Urothelium cell line (cell line): ENCODE results near the gene OBSL1.

Experiments used
- DNase-seq: peaks from one replicate; pipeline ENCODE4 v3.0.0; 2011; ENCODE audit warnings: low spot score, mixed read lengths
- FAIRE-seq: peaks from 2 replicates; lab custom pipeline; 2011; peaks lifted over from hg19 to GRCh38; lab: Jason Lieb, UNC

The OBSL1 gene

DNA sequence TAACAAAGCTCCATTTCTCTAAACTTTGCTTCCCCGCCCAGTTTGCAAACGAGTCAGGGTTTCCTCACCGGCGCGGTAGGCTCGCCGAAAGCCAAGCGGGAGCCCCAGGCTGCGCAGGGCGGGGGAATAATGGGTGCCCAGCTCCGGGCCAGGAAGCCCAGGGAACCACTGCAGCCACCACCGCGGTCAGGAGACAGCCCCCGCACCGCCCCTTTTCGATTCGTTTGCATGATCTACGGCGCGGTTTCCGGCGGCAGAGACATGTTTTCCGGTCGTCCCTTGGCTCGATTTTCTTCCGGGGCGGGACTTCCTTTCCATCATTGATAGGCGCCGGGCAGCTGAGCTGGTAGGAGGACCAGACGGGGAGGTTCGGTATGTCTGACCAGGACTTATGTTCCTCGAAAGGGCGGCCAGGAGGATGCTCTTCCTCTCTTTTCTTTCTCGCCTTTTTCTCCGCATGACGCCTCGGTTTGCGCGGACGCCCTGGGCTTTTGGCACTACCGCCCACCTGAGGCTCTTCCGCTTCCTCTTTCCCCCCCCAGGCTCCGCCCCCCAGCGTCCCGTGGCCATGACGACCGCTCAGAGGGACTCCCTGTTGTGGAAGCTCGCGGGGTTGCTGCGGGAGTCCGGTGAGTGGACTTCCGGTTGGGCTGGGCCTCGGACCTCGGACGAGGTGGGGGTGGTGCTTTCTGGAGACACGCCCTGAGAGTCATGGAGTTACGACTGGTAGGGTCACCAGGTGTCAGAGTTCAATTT is 26.4 kb upstream of the OBSL1 start, which contains the start of gene STK11IP:
Gene STK11IP, plus strand, starts transcription at position 306 of the 756 bp plus-strand sequence. Its CDS starts 263 bp downstream, at position 569.
- FAIRE-seq = no peak
- DNase-seq = peak; percentile 99

DNA sequence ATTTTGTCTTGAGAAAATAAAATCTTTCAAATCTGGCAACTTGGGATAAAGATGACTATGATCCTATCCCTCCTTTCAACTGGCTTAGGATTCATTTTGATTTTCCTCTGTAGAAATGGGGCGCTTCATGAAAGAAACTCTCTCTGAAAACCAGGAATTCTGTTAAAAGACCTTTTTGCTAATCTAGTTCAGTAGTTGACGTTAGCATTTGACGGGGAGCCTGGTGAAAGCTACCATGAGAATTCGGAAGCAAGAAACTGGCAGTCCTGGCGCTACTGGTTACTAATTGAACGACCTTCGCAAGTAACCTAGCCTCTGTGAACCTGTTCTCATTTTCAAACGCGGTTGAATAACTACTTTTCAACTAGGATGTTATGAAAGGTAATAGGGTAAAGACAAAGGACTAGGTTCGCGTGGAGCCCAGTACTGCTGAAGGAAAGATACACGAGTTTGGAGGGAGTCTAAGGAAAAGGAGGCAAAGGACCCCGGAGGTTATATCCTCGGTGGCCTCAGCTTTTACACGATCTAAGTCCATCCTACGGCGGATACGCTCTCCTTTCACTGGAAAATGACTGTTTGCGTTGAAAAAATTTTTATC is 25.7 kb upstream of the OBSL1 start:
- no peak for FAIRE-seq

GRCh38 chr2:219595256-219595655 is 23.9 kb upstream of the OBSL1 start:
- DNase-seq (no peak), FAIRE-seq (no peak)

More for the DNA sequence above, 25.7 kb upstream of the OBSL1 start:
- DNase-seq = peak; percentile 29

DNA sequence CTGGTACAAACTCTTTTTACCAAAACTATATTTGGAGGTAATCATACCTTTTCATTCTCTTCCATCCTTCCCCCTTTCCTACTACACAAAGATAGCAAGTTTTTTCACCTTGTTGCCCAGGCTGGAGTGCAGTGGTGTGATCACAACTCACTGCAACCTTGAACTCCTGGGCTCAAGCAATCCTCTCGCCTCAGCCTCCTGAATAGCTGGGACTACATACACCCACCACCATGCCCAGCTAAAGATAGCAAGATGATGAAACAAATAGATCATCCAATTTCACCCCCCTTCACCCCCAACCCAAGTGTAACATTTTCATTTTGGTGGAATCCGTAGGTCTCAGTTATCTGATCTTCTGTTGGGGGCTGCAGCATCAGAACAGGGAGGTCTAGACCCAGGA is 21.8 kb upstream of the OBSL1 start:
- DNase-seq = no peak
- FAIRE-seq = no peak

- FAIRE-seq = no peak
- no peak for DNase-seq
Measured at GRCh38 chr2:219592736-219593135, 21.4 kb upstream of the OBSL1 start.

DNA sequence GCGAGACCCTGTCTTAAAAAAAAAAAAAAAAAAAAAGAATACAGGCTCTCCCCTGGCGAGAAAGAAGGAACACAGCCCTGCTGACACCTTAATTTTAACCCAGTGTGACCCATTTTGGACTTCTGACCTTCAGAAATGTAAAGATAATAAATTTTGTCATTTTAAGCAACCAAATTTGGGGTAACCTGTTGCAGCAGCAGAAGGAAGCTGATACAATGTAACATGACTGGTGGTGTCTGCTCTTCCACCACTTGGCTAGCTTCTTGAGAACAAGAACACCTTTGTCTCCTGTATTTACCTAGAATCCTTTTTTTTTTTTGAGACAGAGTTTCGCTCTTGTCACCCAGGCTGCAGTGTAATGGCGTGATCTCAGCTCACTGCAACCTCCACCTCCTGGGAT is 19.8 kb upstream of the OBSL1 start:
- DNase-seq (no peak), FAIRE-seq (no peak)

GRCh38 chr2:219581346-219581745 is 10.0 kb upstream of the OBSL1 start:
- FAIRE-seq = no peak

GRCh38 chr2:219578811-219579613 is 7.7 kb upstream of the OBSL1 start:
- DNase-seq (no peak), FAIRE-seq (no peak)

More at GRCh38 chr2:219581346-219581745, 10.0 kb upstream of the OBSL1 start:
- no peak for DNase-seq

- FAIRE-seq = no peak
- peak; percentile 44 for DNase-seq
Measured at GRCh38 chr2:219576505-219577388, 5.4 kb upstream of the OBSL1 start.

DNA sequence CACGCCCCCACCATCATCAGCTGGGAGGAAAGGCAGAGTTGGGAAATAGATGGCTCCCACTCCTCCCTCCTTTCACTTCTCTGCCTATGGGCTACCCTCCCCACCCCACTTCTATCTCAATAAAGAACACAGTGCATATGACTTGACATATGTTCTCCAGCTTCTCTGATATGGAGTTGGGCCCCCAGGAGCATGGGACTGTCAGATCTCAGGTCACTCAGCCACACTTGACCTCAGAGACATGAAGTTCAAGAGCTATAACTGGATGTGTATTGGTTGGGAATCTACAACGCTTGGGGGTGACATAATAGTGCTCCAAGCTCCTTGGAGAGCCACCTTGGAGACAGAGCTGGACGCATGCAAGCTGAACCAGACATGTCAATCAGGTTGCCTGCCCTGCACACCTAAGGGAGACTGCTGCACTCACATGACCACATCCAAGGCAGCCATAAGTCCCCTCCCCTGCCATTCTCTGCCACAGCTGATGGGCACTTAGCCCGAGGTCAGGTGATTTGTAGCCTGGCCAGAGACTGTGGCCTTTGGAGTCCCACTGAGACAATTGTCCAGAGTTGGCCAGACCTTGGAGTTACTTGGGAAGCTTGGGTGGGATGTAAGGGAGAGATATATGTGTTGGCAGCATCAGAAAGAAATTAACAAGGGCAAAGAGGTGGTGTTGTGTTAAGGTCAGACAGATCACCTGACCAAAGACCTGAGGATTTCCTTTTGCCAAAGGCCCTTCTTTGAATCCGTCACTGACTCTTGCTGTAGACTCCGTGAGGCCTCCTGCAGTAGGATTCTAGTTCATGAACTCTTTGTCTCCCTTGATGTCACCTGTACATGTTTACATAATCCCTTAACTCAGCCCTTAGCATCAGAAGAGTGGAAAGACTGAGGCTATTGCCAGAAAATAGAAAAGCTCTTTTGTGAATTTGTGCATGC is 4.5 kb upstream of the OBSL1 start:
- no peak for FAIRE-seq

DNA sequence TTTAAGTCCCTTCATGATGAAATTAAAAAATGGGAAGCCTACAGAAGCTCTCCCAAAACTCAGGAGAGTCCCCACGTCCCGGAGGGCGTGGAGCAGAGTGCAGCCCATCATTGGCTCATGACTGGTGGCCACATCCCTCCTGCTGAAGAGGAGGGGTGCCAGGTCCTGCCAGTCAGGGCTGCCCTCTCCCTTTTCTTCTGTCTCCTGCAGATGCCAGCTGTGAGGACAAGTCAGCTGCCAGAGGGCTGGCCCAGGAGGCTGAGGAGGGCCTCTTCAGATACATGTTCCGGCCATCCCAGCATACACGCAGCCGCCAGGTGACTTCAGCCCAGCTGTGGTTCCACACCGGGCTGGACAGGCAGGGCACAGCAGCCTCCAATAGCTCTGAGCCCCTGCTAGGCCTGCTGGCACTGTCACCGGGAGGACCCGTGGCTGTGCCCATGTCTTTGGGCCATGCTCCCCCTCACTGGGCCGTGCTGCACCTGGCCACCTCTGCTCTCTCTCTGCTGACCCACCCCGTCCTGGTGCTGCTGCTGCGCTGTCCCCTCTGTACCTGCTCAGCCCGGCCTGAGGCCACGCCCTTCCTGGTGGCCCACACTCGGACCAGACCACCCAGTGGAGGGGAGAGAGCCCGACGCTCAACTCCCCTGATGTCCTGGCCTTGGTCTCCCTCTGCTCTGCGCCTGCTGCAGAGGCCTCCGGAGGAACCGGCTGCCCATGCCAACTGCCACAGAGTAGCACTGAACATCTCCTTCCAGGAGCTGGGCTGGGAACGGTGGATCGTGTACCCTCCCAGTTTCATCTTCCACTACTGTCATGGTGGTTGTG is 3.4 kb upstream of the OBSL1 start:
- DNase-seq = no peak
- FAIRE-seq = no peak

More for the DNA sequence above, 4.5 kb upstream of the OBSL1 start:
- no peak for DNase-seq

- DNase-seq (no peak), FAIRE-seq (no peak)
Measured at GRCh38 chr2:219573166-219573565, 1.8 kb upstream of the OBSL1 start.

- FAIRE-seq (no peak), DNase-seq (no peak)
Measured at GRCh38 chr2:219572237-219573001, 1.1 kb upstream of the OBSL1 start, which contains the start of gene INHA. Gene INHA, plus strand, starts transcription at chr2:219572310. Its CDS starts 65 bp downstream, at chr2:219572375.

DNA sequence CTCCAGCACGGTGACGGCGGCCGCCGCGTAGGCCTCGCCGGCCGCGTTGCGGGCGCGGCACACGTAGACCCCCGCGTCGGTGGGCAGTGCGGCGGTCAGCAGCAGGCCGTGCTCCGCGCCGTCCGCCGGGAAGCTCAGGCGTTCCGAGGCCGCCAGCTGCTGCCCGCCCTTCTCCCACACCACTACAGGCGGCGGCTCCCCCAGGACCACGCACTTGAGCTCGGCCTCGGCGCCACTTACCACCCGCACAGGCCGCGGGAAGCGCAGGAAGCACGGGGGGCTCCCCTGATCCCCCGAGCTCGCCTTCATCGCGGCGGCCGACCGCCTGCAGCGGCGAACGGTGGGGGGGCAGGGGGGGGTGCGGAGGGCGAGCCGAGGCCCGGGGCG is 422 bp downstream of the OBSL1 start:
- DNase-seq (no peak), FAIRE-seq (peak; percentile 63)

GRCh38 chr2:219570194-219570923 is 980 bp downstream of the OBSL1 start:
- peak; percentile 71 for DNase-seq
- peak; percentile 80 for FAIRE-seq

GRCh38 chr2:219569635-219570034 is 1.7 kb downstream of the OBSL1 start:
- no peak for DNase-seq
- no peak for FAIRE-seq

GRCh38 chr2:219569041-219569440 is 2.3 kb downstream of the OBSL1 start:
- DNase-seq (no peak), FAIRE-seq (no peak)
